Measurements from ENCODE around the gene CLEC6A.

CLEC6A gene

DNA sequence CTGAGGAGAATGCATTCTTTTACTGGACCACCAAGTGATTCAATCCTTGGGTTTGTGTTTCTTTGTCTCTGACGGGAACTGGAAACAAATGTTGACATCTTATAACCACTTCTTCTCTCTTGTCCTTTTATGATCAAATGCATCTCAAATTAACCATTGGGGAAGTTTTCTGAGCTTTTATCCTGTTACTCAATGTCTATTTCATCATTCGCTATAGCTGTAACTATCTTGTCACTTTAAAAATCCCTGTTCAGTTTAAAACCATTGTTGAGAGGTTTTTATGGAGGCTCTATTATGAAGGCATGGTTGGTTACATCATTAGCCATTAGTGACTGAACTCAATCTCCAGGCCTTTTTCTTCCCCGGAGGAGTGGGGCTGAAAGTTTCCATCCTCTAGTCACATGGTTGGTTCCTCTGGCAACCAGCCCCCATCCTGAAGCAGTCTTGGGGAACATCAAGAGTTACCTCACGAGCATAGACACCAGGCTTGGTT, 2.7 kb upstream of the CLEC6A start:
- Histone ChIP-seq H3K4me2 (ENCODE audit: low read length) (no peak overlapping the region), H3K14ac (ENCODE audit: low read length) (no peak overlapping the region), H4K8ac (ENCODE audit: low read depth, low read length) (no peak overlapping the region), H2BK120ac (ENCODE audit: insufficient read depth, low read length, poor library complexity) (no peak overlapping the region), H2AK5ac (ENCODE audit: low read length) (no peak overlapping the region), H2BK5ac (ENCODE audit: low read depth, low read length, poor library complexity) (no peak overlapping the region), H4K12ac (ENCODE audit: low read depth, low read length) (no peak overlapping the region), H3K79me2 (ENCODE audit: control insufficient read depth, insufficient read depth, low read length, poor library complexity) (no peaks in the 10 kb centered on the region), H3K4me3 (ENCODE audit: low read depth, low read length) (no peak overlapping the region), H3K27me3 (ENCODE audit: insufficient read depth, low read length) (no peaks in the 10 kb centered on the region), H3K18ac (ENCODE audit: low read length) (no peak overlapping the region), H2BK12ac (ENCODE audit: low read length) (no peak overlapping the region), H3K36me3 (ENCODE audit: control insufficient read depth in 1 of 2, insufficient read depth in 2 of 2, low read length in 2 of 2) (no peaks in the 10 kb centered on the region), H3K23ac (ENCODE audit: low read length) (no peak overlapping the region), H2AFZ (ENCODE audit: insufficient read depth, low read length, poor library complexity) (no peak overlapping the region), H3K4ac (ENCODE audit: low read depth, low read length) (no peak overlapping the region), H3K27ac (ENCODE audit: low read depth, low read length) (no peak overlapping the region), H3K4me1 (ENCODE audit: control insufficient read depth in 1 of 2, insufficient read depth in 2 of 2, low read length in 2 of 2) (peaks cover 2 to 4% of the 10 kb centered on the region in 2 experiments), H3K9ac (ENCODE audit: low read length) (no peak overlapping the region), H4K91ac (ENCODE audit: low read depth, low read length) (peak overlapping the region; percentile 6), H3K9me3 (ENCODE audit: insufficient read depth, low read depth, low read length) (no peaks in the 10 kb centered on the region), H3K79me1 (ENCODE audit: low read length) (no peaks in the 10 kb centered on the region)
- peak in 1 of 2 donors; percentile 25 for DNase-seq
- WGBS (ENCODE audit: extremely low coverage, insufficient coverage, insufficient read length): no CpG with 5 or more reads among the region's 4 CpGs

DNA sequence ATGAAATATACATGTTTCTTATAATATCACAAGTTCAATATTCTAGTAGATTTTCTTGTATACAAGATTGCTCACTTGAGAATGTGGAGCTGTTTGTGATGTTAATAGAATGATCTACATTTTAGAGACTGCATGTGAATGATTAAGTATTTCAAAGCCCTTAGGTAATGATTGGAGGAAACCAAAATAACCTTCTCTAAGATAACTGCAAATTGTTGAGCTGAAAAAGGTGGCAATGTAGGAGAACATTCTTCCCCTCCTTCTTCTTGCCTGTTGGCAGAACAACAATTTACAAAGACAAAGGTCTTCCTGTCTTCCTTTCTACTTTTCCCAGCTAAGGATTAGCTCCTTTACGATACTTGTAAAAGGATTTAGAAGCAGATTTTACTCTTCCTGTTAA, 2.0 kb upstream of the CLEC6A start:
- Histone ChIP-seq H4K12ac (ENCODE audit: low read depth, low read length) (no peak overlapping the region), H2BK5ac (ENCODE audit: low read depth, low read length, poor library complexity) (no peak overlapping the region), H3K27ac (ENCODE audit: low read depth, low read length) (no peak overlapping the region), H2BK120ac (ENCODE audit: insufficient read depth, low read length, poor library complexity) (no peak overlapping the region), H2AFZ (ENCODE audit: insufficient read depth, low read length, poor library complexity) (no peak overlapping the region), H3K4ac (ENCODE audit: low read depth, low read length) (no peak overlapping the region), H3K27me3 (ENCODE audit: insufficient read depth, low read length) (no peaks in the 10 kb centered on the region), H3K4me2 (ENCODE audit: low read length) (no peak overlapping the region), H3K9ac (ENCODE audit: low read length) (no peak overlapping the region), H3K79me2 (ENCODE audit: control insufficient read depth, insufficient read depth, low read length, poor library complexity) (no peaks in the 10 kb centered on the region), H3K9me3 (ENCODE audit: insufficient read depth, low read depth, low read length) (no peaks in the 10 kb centered on the region), H3K14ac (ENCODE audit: low read length) (no peak overlapping the region), H3K23ac (ENCODE audit: low read length) (no peak overlapping the region), H3K4me3 (ENCODE audit: low read depth, low read length) (no peak overlapping the region), H3K36me3 (ENCODE audit: control insufficient read depth in 1 of 2, insufficient read depth in 2 of 2, low read length in 2 of 2) (no peaks in the 10 kb centered on the region), H2BK12ac (ENCODE audit: low read length) (no peak overlapping the region), H3K4me1 (ENCODE audit: control insufficient read depth in 1 of 2, insufficient read depth in 2 of 2, low read length in 2 of 2) (peaks cover 2 to 4% of the 10 kb centered on the region in 2 experiments), H2AK5ac (ENCODE audit: low read length) (no peak overlapping the region), H3K79me1 (ENCODE audit: low read length) (no peaks in the 10 kb centered on the region), H4K8ac (ENCODE audit: low read depth, low read length) (no peak overlapping the region), H3K18ac (ENCODE audit: low read length) (no peak overlapping the region), H4K91ac (ENCODE audit: low read depth, low read length) (no peak overlapping the region)
- peak in 1 of 2 donors; percentile 0 for DNase-seq
- WGBS (ENCODE audit: extremely low coverage, insufficient coverage, insufficient read length): no CpG with 5 or more reads among the region's 1 CpG

DNA sequence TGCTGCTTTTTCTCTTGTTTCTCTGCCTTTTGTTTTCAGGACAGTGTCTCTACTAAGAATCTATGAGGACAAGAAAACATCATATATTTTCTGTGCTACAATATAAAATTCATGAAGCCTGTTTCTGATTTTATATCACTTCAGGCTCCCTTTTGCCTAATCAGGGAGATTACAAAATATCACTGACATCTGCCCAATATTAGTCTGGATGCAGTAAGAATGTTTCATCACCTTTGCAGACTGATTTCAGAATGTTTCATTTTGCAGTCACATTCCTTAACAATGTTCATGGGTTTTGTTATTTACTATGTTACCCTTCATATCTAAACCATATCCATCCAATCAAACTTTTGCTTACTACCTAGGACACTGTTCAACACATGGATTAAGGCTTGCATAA, 491 bp upstream of the CLEC6A start:
- H3K4me2 ChIP-seq (ENCODE audit: low read length): no peak overlapping the region
- no peak overlapping the region for H3K4ac ChIP-seq (ENCODE audit: low read depth, low read length)
- no peak overlapping the region for H4K91ac ChIP-seq (ENCODE audit: low read depth, low read length)
- H3K79me1 ChIP-seq (ENCODE audit: low read length): no peaks in the 10 kb centered on the region
- peak in 1 of 2 donors; percentile 20 for DNase-seq
- no peaks in the 10 kb centered on the region for H3K4me1 ChIP-seq (ENCODE audit: control insufficient read depth in 1 of 2, insufficient read depth in 2 of 2, low read length in 2 of 2)
- H4K12ac ChIP-seq (ENCODE audit: low read depth, low read length): no peak overlapping the region
- H2BK120ac ChIP-seq (ENCODE audit: insufficient read depth, low read length, poor library complexity): no peak overlapping the region
- H2AFZ ChIP-seq (ENCODE audit: insufficient read depth, low read length, poor library complexity): no peak overlapping the region
- H2AK5ac ChIP-seq (ENCODE audit: low read length): no peak overlapping the region
- H3K4me3 ChIP-seq (ENCODE audit: low read depth, low read length): no peak overlapping the region
- no peaks in the 10 kb centered on the region for H3K9me3 ChIP-seq (ENCODE audit: insufficient read depth, low read depth, low read length)
- no peak overlapping the region for H3K27ac ChIP-seq (ENCODE audit: low read depth, low read length)
- H2BK12ac ChIP-seq (ENCODE audit: low read length): no peak overlapping the region
- no peaks in the 10 kb centered on the region for H3K36me3 ChIP-seq (ENCODE audit: control insufficient read depth in 1 of 2, insufficient read depth in 2 of 2, low read length in 2 of 2)
- H3K27me3 ChIP-seq (ENCODE audit: insufficient read depth, low read length): no peaks in the 10 kb centered on the region
- H2BK5ac ChIP-seq (ENCODE audit: low read depth, low read length, poor library complexity): no peak overlapping the region
- H3K18ac ChIP-seq (ENCODE audit: low read length): no peak overlapping the region
- H3K79me2 ChIP-seq (ENCODE audit: control insufficient read depth, insufficient read depth, low read length, poor library complexity): no peaks in the 10 kb centered on the region
- H3K23ac ChIP-seq (ENCODE audit: low read length): no peak overlapping the region
- no peak overlapping the region for H3K14ac ChIP-seq (ENCODE audit: low read length)
- no peak overlapping the region for H3K9ac ChIP-seq (ENCODE audit: low read length)
- no peak overlapping the region for H4K8ac ChIP-seq (ENCODE audit: low read depth, low read length)

DNA sequence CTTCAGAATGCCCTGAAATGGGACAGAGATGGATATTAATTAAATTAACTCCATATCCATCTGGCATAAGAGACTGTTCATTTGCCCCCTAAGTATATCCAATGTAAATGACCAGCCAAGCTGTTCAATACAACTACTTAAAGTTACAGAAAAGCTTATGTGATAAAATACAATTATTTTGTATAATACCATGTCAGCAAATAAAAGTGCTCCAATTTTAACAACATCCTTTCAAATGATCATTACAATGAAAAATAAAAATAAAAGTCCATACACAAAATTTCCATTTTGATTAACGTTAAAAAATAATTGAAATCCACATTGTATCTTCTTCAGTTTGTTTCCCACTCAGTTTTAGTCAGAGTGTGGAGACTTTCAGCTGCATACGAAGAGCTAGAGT, 5.7 kb downstream of the CLEC6A start:
- H3K23ac ChIP-seq (ENCODE audit: low read length): no peak overlapping the region
- no peak for DNase-seq
- no peaks in the 10 kb centered on the region for H3K9me3 ChIP-seq (ENCODE audit: insufficient read depth, low read depth, low read length)

More for the DNA sequence above, 5.7 kb downstream of the CLEC6A start:
- no peaks in the 10 kb centered on the region for H3K79me1 ChIP-seq (ENCODE audit: low read length)
- no peak overlapping the region for H3K9ac ChIP-seq (ENCODE audit: low read length)
- no peaks in the 10 kb centered on the region for H3K79me2 ChIP-seq (ENCODE audit: control insufficient read depth, insufficient read depth, low read length, poor library complexity)
- H4K91ac ChIP-seq (ENCODE audit: low read depth, low read length): no peak overlapping the region
- H3K18ac ChIP-seq (ENCODE audit: low read length): no peak overlapping the region
- no peak overlapping the region for H2AK5ac ChIP-seq (ENCODE audit: low read length)
- WGBS (ENCODE audit: extremely low coverage, insufficient coverage, insufficient read length): no CpG with 5 or more reads among the region's 2 CpGs
- H3K27me3 ChIP-seq (ENCODE audit: insufficient read depth, low read length): no peaks in the 10 kb centered on the region
- H3K4me3 ChIP-seq (ENCODE audit: low read depth, low read length): no peak overlapping the region
- no peaks in the 10 kb centered on the region for H3K36me3 ChIP-seq (ENCODE audit: control insufficient read depth in 1 of 2, insufficient read depth in 2 of 2, low read length in 2 of 2)
- H3K27ac ChIP-seq (ENCODE audit: low read depth, low read length): no peak overlapping the region
- H4K8ac ChIP-seq (ENCODE audit: low read depth, low read length): no peak overlapping the region
- H2BK120ac ChIP-seq (ENCODE audit: insufficient read depth, low read length, poor library complexity): no peak overlapping the region
- H3K4me1 ChIP-seq (ENCODE audit: control insufficient read depth in 1 of 2, insufficient read depth in 2 of 2, low read length in 2 of 2): no peaks in the 10 kb centered on the region
- no peak overlapping the region for H2BK5ac ChIP-seq (ENCODE audit: low read depth, low read length, poor library complexity)
- no peak overlapping the region for H2AFZ ChIP-seq (ENCODE audit: insufficient read depth, low read length, poor library complexity)
- no peak overlapping the region for H3K4me2 ChIP-seq (ENCODE audit: low read length)
- no peak overlapping the region for H3K14ac ChIP-seq (ENCODE audit: low read length)
- no peak overlapping the region for H2BK12ac ChIP-seq (ENCODE audit: low read length)
- no peak overlapping the region for H3K4ac ChIP-seq (ENCODE audit: low read depth, low read length)
- H4K12ac ChIP-seq (ENCODE audit: low read depth, low read length): no peak overlapping the region
